A673 (cell line): Measurements from ENCODE around the gene ZNF841. TPM values are rescaled to one million over a fixed set of nuclear protein-coding genes. Genes with fewer than 3 reads are reported as not detected.

Experiments used
- BruUV-seq: library from RNA; stranded (reverse); fragments of 400-500 nt; replicated peaks from 2 replicates; lab custom pipeline; 2021; lab: Mats Ljungman, UMichigan
- CTCF ChIA-PET: fragments of 300-600 bp; sonication (Branson Sonifier 250); formaldehyde crosslinking; loops from one replicate; lab custom pipeline; 2022; ENCODE audit warnings: antibody characterized with exemption; lab: Charles Lee
- POLR2A ChIA-PET: fragments of 300-600 bp; sonication (Branson Sonifier 250); formaldehyde crosslinking; loops from one replicate; lab custom pipeline; 2022; ENCODE audit warnings: antibody characterized with exemption; ENCODE audit not compliant: low non-redundant PET; lab: Charles Lee
- DNase-seq: peaks from one replicate; pipeline ENCODE4 v3.0.0-alpha.2; 2015; ENCODE audit warnings: low spot score
- H3K27ac ChIP-seq: fragments of 200-600 bp; sonication (generic); 2 replicates; pipeline ENCODE4 v1.5.1; 2016; ENCODE audit warnings: mixed run types, low read depth, mild to moderate bottlenecking, mixed read lengths, antibody characterized with exemption, low read length; ENCODE audit not compliant: poor library complexity, severe bottlenecking
- H3K27me3 ChIP-seq: fragments of 200-600 bp; sonication (generic); replicated peaks from 2 replicates; pipeline ENCODE4 v1.6.1; 2017; ENCODE audit warnings: mixed run types, low read depth, mild to moderate bottlenecking, mixed read lengths, antibody characterized with exemption, low read length; ENCODE audit not compliant: insufficient read depth, poor library complexity
- H3K36me3 ChIP-seq: fragments of 200-600 bp; sonication (generic); 2 replicates; pipeline ENCODE4 v1.6.1; 2016; ENCODE audit warnings: mixed run types, mild to moderate bottlenecking, mixed read lengths, antibody characterized with exemption, low read length; ENCODE audit not compliant: insufficient read depth, poor library complexity, severe bottlenecking
- H3K4me1 ChIP-seq: fragments of 200-600 bp; sonication (generic); 2 replicates; pipeline ENCODE4 v1.6.1; 2017; ENCODE audit warnings: mixed run types, mild to moderate bottlenecking, mixed read lengths, antibody characterized with exemption, low read length; ENCODE audit not compliant: insufficient read depth, poor library complexity, severe bottlenecking
- H3K4me3 ChIP-seq: fragments of 200-600 bp; sonication (generic); 2 replicates; pipeline ENCODE4 v1.5.1; 2016; ENCODE audit warnings: low read depth, mixed run types, mild to moderate bottlenecking, mixed read lengths, low read length; ENCODE audit not compliant: poor library complexity, severe bottlenecking
- H3K9me3 ChIP-seq: fragments of 200-600 bp; sonication (generic); 2 replicates; pipeline ENCODE4 v1.6.1; 2016; ENCODE audit warnings: mixed run types, low read depth, mild to moderate bottlenecking, mixed read lengths, antibody characterized with exemption, low read length; ENCODE audit not compliant: poor library complexity, severe bottlenecking
- EZH2 ChIP-seq: fragments of 200-600 bp; sonication (generic); IDR thresholded peaks from 2 replicates; pipeline ENCODE4 v1.6.1; 2017; ENCODE audit warnings: borderline replicate concordance, low read depth, mild to moderate bottlenecking, mixed read lengths, antibody characterized with exemption, low read length; ENCODE audit not compliant: poor library complexity, severe bottlenecking
- intact Hi-C: fragments of 100-400 bp; cut with micrococcal nuclease; formaldehyde crosslinking; loops from one replicate; pipeline ENCODE4 v1.10.0; 2022; ENCODE audit not compliant: unreplicated experiment
- total RNA-seq: library from RNA; stranded (reverse); gene quantifications from 2 replicates; pipeline ENCODE4 v1.2.3, GENCODE V29; 2021
- TF ChIP-seq, protein P1 (sequence below): fragments of 300-800, 200-600 bp; sonication (generic); conservative IDR thresholded peaks from 2 replicates; pipeline ENCODE4 v1.5.1; 2017; ENCODE audit warnings: low read depth, mild to moderate bottlenecking, antibody characterized with exemption, low read length, moderate library complexity, mixed read lengths

The ZNF841 gene
- total RNA-seq, 1 experiment from 2014 or later, result 15.7 TPM

- CTCF ChIA-PET, result no interaction called here
- TF ChIP-seq EZH2, result no peak
- TF ChIP-seq, protein P1, sequence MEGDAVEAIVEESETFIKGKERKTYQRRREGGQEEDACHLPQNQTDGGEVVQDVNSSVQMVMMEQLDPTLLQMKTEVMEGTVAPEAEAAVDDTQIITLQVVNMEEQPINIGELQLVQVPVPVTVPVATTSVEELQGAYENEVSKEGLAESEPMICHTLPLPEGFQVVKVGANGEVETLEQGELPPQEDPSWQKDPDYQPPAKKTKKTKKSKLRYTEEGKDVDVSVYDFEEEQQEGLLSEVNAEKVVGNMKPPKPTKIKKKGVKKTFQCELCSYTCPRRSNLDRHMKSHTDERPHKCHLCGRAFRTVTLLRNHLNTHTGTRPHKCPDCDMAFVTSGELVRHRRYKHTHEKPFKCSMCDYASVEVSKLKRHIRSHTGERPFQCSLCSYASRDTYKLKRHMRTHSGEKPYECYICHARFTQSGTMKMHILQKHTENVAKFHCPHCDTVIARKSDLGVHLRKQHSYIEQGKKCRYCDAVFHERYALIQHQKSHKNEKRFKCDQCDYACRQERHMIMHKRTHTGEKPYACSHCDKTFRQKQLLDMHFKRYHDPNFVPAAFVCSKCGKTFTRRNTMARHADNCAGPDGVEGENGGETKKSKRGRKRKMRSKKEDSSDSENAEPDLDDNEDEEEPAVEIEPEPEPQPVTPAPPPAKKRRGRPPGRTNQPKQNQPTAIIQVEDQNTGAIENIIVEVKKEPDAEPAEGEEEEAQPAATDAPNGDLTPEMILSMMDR, result no peak
- H3K4me1 ChIP-seq, result no peaks in the 10 kb centered on the region
These were observed 73.4 kb downstream of the ZNF841 start for GRCh38 chr19:52022193-52022592.

GRCh38 chr19:52020506-52020905 lies 75.1 kb downstream of the ZNF841 start:
- POLR2A ChIA-PET, result no interaction called here
- CTCF ChIA-PET, result no interaction called here
- no peaks in the 10 kb centered on the region for H3K4me1 ChIP-seq
- no peak overlapping the region for H3K4me3 ChIP-seq
- peaks cover 66% of the 10 kb centered on the region for H3K9me3 ChIP-seq
- no TSS peak for BruUV-seq
- H3K27ac ChIP-seq, result no peak overlapping the region
- DNase-seq, result no peak
- H3K27me3 ChIP-seq, result no peaks in the 10 kb centered on the region
- peaks cover 95% of the 10 kb centered on the region for H3K36me3 ChIP-seq
- intact Hi-C loops, result no loop called here
- no peak for TF ChIP-seq EZH2
- TF ChIP-seq, protein P1, result no peak

More at GRCh38 chr19:52022193-52022592, 73.4 kb downstream of the ZNF841 start:
- no peak overlapping the region for H3K27ac ChIP-seq
- H3K27me3 ChIP-seq, result no peaks in the 10 kb centered on the region
- POLR2A ChIA-PET, result no interaction called here
- intact Hi-C loops, result no loop called here
- peaks cover 55% of the 10 kb centered on the region for H3K9me3 ChIP-seq
- H3K36me3 ChIP-seq, result peaks cover 84% of the 10 kb centered on the region
- no peak for DNase-seq
- H3K4me3 ChIP-seq, result no peak overlapping the region
- BruUV-seq, result no TSS peak

Other genes with a start within 250 kb of the ZNF841 start
- gene ZNF577, start 207.8 kb downstream of the ZNF841 start, total RNA-seq, result 7.0 and 7.3 TPM in 2 replicates
- gene ZNF649, start 190.7 kb downstream of the ZNF841 start, total RNA-seq, result 22.9 and 26.3 TPM in 2 replicates
- 5.3 and 7.7 TPM in 2 replicates for gene ZNF613, start 168.3 kb downstream of the ZNF841 start, total RNA-seq
- gene ZNF350, start 108.9 kb downstream of the ZNF841 start, total RNA-seq, result 7.2 TPM in 2 replicates
- 10.2 and 11.4 TPM in 2 replicates for gene ZNF615, start 87.6 kb downstream of the ZNF841 start, total RNA-seq
- 9.7 and 12.5 TPM in 2 replicates for gene ZNF614, start 67.4 kb downstream of the ZNF841 start, total RNA-seq
- gene ZNF432, start 46.9 kb downstream of the ZNF841 start, total RNA-seq, result 12.6 and 13.2 TPM in 2 replicates
- gene ZNF616, start 44.2 kb upstream of the ZNF841 start, total RNA-seq, result 15.7 and 17.1 TPM in 2 replicates
- 6.1 and 7.7 TPM in 2 replicates for gene ZNF836, start 75.9 kb upstream of the ZNF841 start, total RNA-seq
- 316 and 324 TPM in 2 replicates for gene PPP2R1A, start 94.3 kb upstream of the ZNF841 start, total RNA-seq
- 19.6 and 22.0 TPM in 2 replicates for gene ZNF766, start 173.8 kb upstream of the ZNF841 start, total RNA-seq
- 19.4 and 20.7 TPM in 2 replicates for gene ZNF480, start 201.4 kb upstream of the ZNF841 start, total RNA-seq
- gene ZNF610, start 240.5 kb upstream of the ZNF841 start, total RNA-seq, result 2.3 and 3.4 TPM in 2 replicates